ENCODE data around the gene CD300A. TPM values are rescaled to one million over a fixed set of nuclear protein-coding genes. Genes with fewer than 3 reads are reported as not detected.

CD300A gene
- total and polyA plus RNA-seq, 2 of the 4 experiments (the other 2 are of a cell fraction), result not detected

GRCh38 chr17:74491626-74492025 is 25.2 kb downstream of the CD300A start:
- in situ Hi-C loops (cut with MboI; ENCODE audit: low sequenced_read_pairs), result no loop called here

More at GRCh38 chr17:74491626-74492025, 25.2 kb downstream of the CD300A start:
- no peaks in the 10 kb centered on the region for H3K79me1 ChIP-seq (ENCODE audit: low read depth in 1 of 2, low read length in 2 of 2)
- ChIA-PET POLR2A (ENCODE audit: unreplicated experiment) (no interaction called here), CTCF (no interaction called here)
- H3K4me3 ChIP-seq (ENCODE audit: insufficient read depth, low read depth, low read length), result no peak overlapping the region
- BruUV-seq (replicated peaks), result no TSS peak
- no peak overlapping the region for H3K27ac ChIP-seq (ENCODE audit: insufficient read depth, low read length)
- dilution Hi-C loops (cut with HindIII; ENCODE audit: low sequenced_read_pairs, unreplicated experiment), result no loop called here
- no peaks in the 10 kb centered on the region for H3K9me3 ChIP-seq (ENCODE audit: control insufficient read depth, insufficient read depth, low read length)
- H3K23ac ChIP-seq (ENCODE audit: low read depth, low read length), result no peak overlapping the region
- H3K4ac ChIP-seq (ENCODE audit: low read depth, low read length), result no peak overlapping the region
- TF ChIP-seq RAD21 (IDR thresholded peaks at IDR 0.05; ENCODE audit: low read length) (no peak), ELK1 (IDR thresholded peaks at IDR 0.05; ENCODE audit: borderline replicate concordance, low read depth, low read length) (no peak), CTCF (conservative IDR thresholded peaks at IDR 0.05; ENCODE audit: low read depth, low read length) (no peak), SMC3 (IDR thresholded peaks at IDR 0.05; ENCODE audit: low read depth, low read length) (no peak), RFX5 (IDR thresholded peaks at IDR 0.05; ENCODE audit: low read depth, low read length) (no peak), CHD1 (IDR thresholded peaks at IDR 0.05; ENCODE audit: low read depth, low read length) (no peak), MAZ (IDR thresholded peaks at IDR 0.05; ENCODE audit: borderline replicate concordance, low read depth, low read length) (no peak), MXI1 (IDR thresholded peaks at IDR 0.05; ENCODE audit: borderline replicate concordance, low read depth, low read length) (no peak), FOS (IDR thresholded peaks at IDR 0.05; ENCODE audit: low read depth, low read length) (no peak), CEBPB (IDR thresholded peaks at IDR 0.05; ENCODE audit: low read depth, low read length) (no peak), RCOR1 (IDR thresholded peaks at IDR 0.05; ENCODE audit: insufficient replicate concordance, low read length) (no peak), POLR2A (IDR thresholded peaks at IDR 0.05; ENCODE audit: low read depth, low read length) (no peak), NFE2L2 (IDR thresholded peaks at IDR 0.05; ENCODE audit: low read depth, low read length) (no peak), MAFK (IDR thresholded peaks at IDR 0.05; ENCODE audit: low read depth, low read length) (no peak), BHLHE40 (IDR thresholded peaks at IDR 0.05; ENCODE audit: low read depth, low read length) (no peak)
- TF ChIP-seq, protein P1, sequence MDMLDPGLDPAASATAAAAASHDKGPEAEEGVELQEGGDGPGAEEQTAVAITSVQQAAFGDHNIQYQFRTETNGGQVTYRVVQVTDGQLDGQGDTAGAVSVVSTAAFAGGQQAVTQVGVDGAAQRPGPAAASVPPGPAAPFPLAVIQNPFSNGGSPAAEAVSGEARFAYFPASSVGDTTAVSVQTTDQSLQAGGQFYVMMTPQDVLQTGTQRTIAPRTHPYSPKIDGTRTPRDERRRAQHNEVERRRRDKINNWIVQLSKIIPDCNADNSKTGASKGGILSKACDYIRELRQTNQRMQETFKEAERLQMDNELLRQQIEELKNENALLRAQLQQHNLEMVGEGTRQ (IDR thresholded peaks at IDR 0.05; ENCODE audit: low read depth, low read length), result no peak
- no peak overlapping the region for H2BK15ac ChIP-seq (ENCODE audit: low read depth, low read length)
- no peak overlapping the region for H4K8ac ChIP-seq (ENCODE audit: low read depth in 2 of 2, low read length in 2 of 2)
- ATAC-seq (ENCODE audit: low read depth), result no peak
- no peaks in the 10 kb centered on the region for H4K20me1 ChIP-seq (ENCODE audit: insufficient read depth, low read length)
- no peaks in the 10 kb centered on the region for H3K27me3 ChIP-seq (ENCODE audit: control insufficient read depth, insufficient read depth, low read length)
- H2BK5ac ChIP-seq (ENCODE audit: low read depth, low read length, poor library complexity, severe bottlenecking), result no peak overlapping the region
- no peak overlapping the region for H4K5ac ChIP-seq (ENCODE audit: low read depth, low read length)
- no peak overlapping the region for H3K18ac ChIP-seq (ENCODE audit: low read depth, low read length)
- no peak overlapping the region for H2BK20ac ChIP-seq (ENCODE audit: low read depth, low read length)
- no peak overlapping the region for H3K14ac ChIP-seq (replicated peaks; ENCODE audit: low read depth, low read length)
- H3K9ac ChIP-seq (ENCODE audit: low read depth, low read length), result no peak overlapping the region
- intact Hi-C loops (cut with micrococcal nuclease), result no loop called here
- H3K56ac ChIP-seq (ENCODE audit: extremely low read depth, insufficient read depth, low read length), result no peak overlapping the region
- H3K4me2 ChIP-seq (ENCODE audit: low read depth, low read length), result no peak overlapping the region
- H3K4me1 ChIP-seq (ENCODE audit: control insufficient read depth, insufficient read depth, low read length), result no peaks in the 10 kb centered on the region
- no peak overlapping the region for H2AK5ac ChIP-seq (ENCODE audit: low read depth, low read length)
- no peak overlapping the region for H2AK9ac ChIP-seq (replicated peaks; ENCODE audit: low read depth, low read length, poor library complexity)
- H2AFZ ChIP-seq (replicated peaks; ENCODE audit: low read length, poor library complexity), result no peak overlapping the region
- H2BK120ac ChIP-seq (ENCODE audit: low read depth, low read length), result no peak overlapping the region
- WGBS, 2 experiments (ENCODE audit: extremely low coverage in 2 of 2, insufficient read length in 1 of 2), result no CpG with 5 or more reads among the region's 7 CpGs
- no peak overlapping the region for H4K91ac ChIP-seq (ENCODE audit: insufficient read depth, low read depth, low read length)
- DNase-seq, result no peak
- no peaks in the 10 kb centered on the region for H3K36me3 ChIP-seq (ENCODE audit: control insufficient read depth, insufficient read depth, low read length)
- no peaks in the 10 kb centered on the region for H3K9me1 ChIP-seq (ENCODE audit: insufficient read depth, low read length)

Measured in IMR-90 (cell line).